Subcutaneous adipose tissue (tissue), 4 donors: ENCODE results near the gene MASP1. TPM values are rescaled to one million over a fixed set of nuclear protein-coding genes. Genes with fewer than 3 reads are reported as not detected.

ENCODE experiments used
- CTCF ChIP-seq: fragments of 450-650 bp; IDR thresholded peaks from one replicate; pipeline ENCODE4 v1.5.1; 2016; ENCODE audit warnings: low read depth, mild to moderate bottlenecking, control low read depth, antibody characterized with exemption, moderate library complexity
- total RNA-seq, 4 donors: library from RNA; depleted of rRNA; stranded (reverse); fragments of >200 nt; gene quantifications; one replicate each; pipeline ENCODE4 v1.1.0, GENCODE V29; 2016

Gene MASP1
- total RNA-seq, 4 donors from 2014 or later: 1.5 to 20.4 (median 7.6) TPM

GRCh38 chr3:187257471-187257870 lies 34.1 kb downstream of the MASP1 start:
- TF ChIP-seq CTCF: no peak

- TF ChIP-seq CTCF: no peak
These were observed 35.4 kb downstream of the MASP1 start for GRCh38 chr3:187256051-187256616.

GRCh38 chr3:187255314-187255713 lies 36.2 kb downstream of the MASP1 start:
- no peak for TF ChIP-seq CTCF

- no peak for TF ChIP-seq CTCF
These were observed 39.2 kb downstream of the MASP1 start for GRCh38 chr3:187252311-187252710.

GRCh38 chr3:187251599-187251998 lies 39.9 kb downstream of the MASP1 start:
- TF ChIP-seq CTCF: no peak

GRCh38 chr3:187247398-187247797 lies 44.1 kb downstream of the MASP1 start:
- no peak for TF ChIP-seq CTCF

- no peak for TF ChIP-seq CTCF
These were observed 47.5 kb downstream of the MASP1 start for GRCh38 chr3:187243933-187244524.
